Left lung (tissue), 10 donors: ENCODE results near the gene COL15A1. TPM values are rescaled to one million over a fixed set of nuclear protein-coding genes. Genes with fewer than 3 reads are reported as not detected.

Source experiments
- ATAC-seq: fragments of 200-7000 bp; cut with Tn5 transposase; one replicate; pipeline ENCODE4 v1.9.1; 2020; ENCODE audit warnings: moderate library complexity
- DNase-seq, 4 donors: peaks; one replicate each; pipeline ENCODE4 v3.0.0-alpha.2; 2013 to 2020
- H3K27ac ChIP-seq, 2 donors: fragments of 200-600 bp; sonication (generic) in 1 of 2; one replicate each; pipeline versions ENCODE4 v1.5.0 to v1.8.0; 2020 to 2021
- H3K27me3 ChIP-seq, 2 donors: fragments of 200-600 bp; sonication (generic) in 1 of 2; one replicate each; pipeline versions ENCODE4 v1.5.0 to v1.8.0; 2020 to 2021
- H3K36me3 ChIP-seq, 2 donors: fragments of 200-600 bp; sonication (generic) in 1 of 2; one replicate each; pipeline versions ENCODE4 v1.5.0 to v1.8.0; 2020 to 2021
- H3K4me1 ChIP-seq, 2 donors: fragments of 200-600 bp; one replicate each; pipeline ENCODE4 v1.8.0; 2021
- H3K4me3 ChIP-seq, 2 donors: fragments of 200-600 bp; sonication (generic) in 1 of 2; one replicate each; pipeline versions ENCODE4 v1.5.0 to v1.8.0; 2020 to 2021; ENCODE audit warnings: mild to moderate bottlenecking in 1 of 2
- H3K9me3 ChIP-seq, 2 donors: fragments of 200-600 bp; sonication (generic) in 1 of 2; one replicate each; pipeline versions ENCODE4 v1.5.0 to v1.8.0; 2020 to 2021
- CTCF ChIP-seq, 2 donors: fragments of 200-600 bp; sonication (generic) in 1 of 2; IDR thresholded peaks; one replicate each; pipeline versions ENCODE4 v1.5.0 to v1.8.0; 2021; ENCODE audit warnings: antibody characterized with exemption in 2 of 2
- intact Hi-C, 2 donors: fragments of 100-400 bp; cut with DNase I; formaldehyde crosslinking; loops; one replicate each; pipeline versions ENCODE4 v1.11.2 to v1.14.2; 2022
- polyA plus RNA-seq, 6 donors: library from polyadenylated mRNA; unstranded; fragments of 120-200 nt; gene quantifications; one replicate each; pipeline ENCODE4 v1.2.1, GENCODE V29; 2013; ENCODE audit not compliant: insufficient read length in 6 of 6
- total RNA-seq, 2 donors: library from RNA; stranded (reverse); fragmentation: NEBNext Ultra II Directional; extraction: Animal tissue kit (Norgen Biotek cat#: 25700); gene quantifications; one replicate each; pipeline ENCODE4 v1.2.1, GENCODE V29; 2021
- donor health status: DM: no; HTN: yes; CAD: no.
- donor health status: DM: no; HTN: no; CAD: no.

The COL15A1 gene
- total and polyA plus RNA-seq, 8 donors: 2.4 to 58.4 (median 7.4) TPM

GRCh38 chr9:98966676-98967075, 23.0 kb downstream of the COL15A1 start:
- Histone ChIP-seq H3K4me3 (no peak overlapping the region), H3K27me3 (no peaks in the 10 kb centered on the region), H3K36me3 (no peaks in the 10 kb centered on the region), H3K9me3 (no peaks in the 10 kb centered on the region), H3K4me1 (peaks cover 0 to 4% of the 10 kb centered on the region in 2 donors), H3K27ac (no peak overlapping the region)
- DNase-seq (no peak), ATAC-seq (no peak)
- intact Hi-C loops: no loop called here
- no peak for TF ChIP-seq CTCF (IDR thresholded peaks at IDR 0.05)

DNA sequence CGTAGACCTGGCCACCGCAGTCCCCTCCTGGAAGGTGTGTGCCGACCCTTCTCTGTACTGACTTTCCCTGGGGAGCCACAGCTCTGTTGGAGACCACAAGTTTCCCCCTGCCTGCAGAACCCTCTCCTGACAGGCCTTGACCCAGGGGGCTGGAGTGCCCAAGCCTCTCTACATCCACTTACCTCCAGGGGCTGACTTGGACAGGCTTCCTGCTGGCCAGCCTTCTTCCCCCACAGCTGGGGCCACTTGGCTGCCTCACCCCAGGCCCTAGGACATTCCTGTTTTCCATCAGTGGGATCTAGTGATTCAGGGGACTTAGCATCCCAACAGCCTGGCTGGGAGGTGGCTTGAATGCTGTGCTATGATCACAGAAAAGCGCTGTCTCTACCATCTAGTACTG, 23.6 kb downstream of the COL15A1 start:
- Histone ChIP-seq H3K4me3 (no peak overlapping the region), H3K36me3 (no peaks in the 10 kb centered on the region), H3K27ac (no peak overlapping the region), H3K9me3 (no peaks in the 10 kb centered on the region), H3K4me1 (peaks cover 0 to 4% of the 10 kb centered on the region in 2 donors), H3K27me3 (no peaks in the 10 kb centered on the region)
- intact Hi-C loops: no loop called here
- ATAC-seq (no peak), DNase-seq (no peak)
- TF ChIP-seq CTCF (IDR thresholded peaks at IDR 0.05): no peak

DNA sequence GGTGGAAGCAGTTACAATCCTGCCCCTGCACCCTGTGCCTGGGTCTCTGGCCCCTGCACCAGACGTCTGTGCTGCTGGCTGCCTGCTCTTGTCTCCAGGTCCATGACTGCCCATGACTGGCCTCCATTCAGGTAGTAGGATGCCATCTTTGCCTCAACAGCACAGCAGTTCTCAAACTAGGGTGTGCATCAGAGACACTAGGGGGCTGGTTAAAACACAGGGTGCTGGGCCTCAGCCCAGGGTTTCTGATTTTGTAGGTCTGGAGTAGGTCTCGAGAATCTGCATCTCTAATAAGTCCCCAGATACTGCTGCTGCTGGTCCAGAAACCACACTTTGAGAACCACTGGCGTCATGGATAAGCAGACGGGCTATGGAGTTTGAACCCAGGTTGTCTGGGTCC, 24.0 kb downstream of the COL15A1 start:
- Histone ChIP-seq H3K36me3 (no peaks in the 10 kb centered on the region), H3K4me3 (no peak overlapping the region), H3K4me1 (peaks cover 0 to 3% of the 10 kb centered on the region in 2 donors), H3K27ac (no peak overlapping the region), H3K9me3 (no peaks in the 10 kb centered on the region), H3K27me3 (no peaks in the 10 kb centered on the region)
- ATAC-seq (no peak), DNase-seq (no peak)
- TF ChIP-seq CTCF (IDR thresholded peaks at IDR 0.05): no peak
- intact Hi-C loops: no loop called here

- no peak overlapping the region for H3K4me3 ChIP-seq
- DNase-seq: no peak
- no peaks in the 10 kb centered on the region for H3K9me3 ChIP-seq
- no peaks in the 10 kb centered on the region for H3K4me1 ChIP-seq
- H3K36me3 ChIP-seq: no peaks in the 10 kb centered on the region
- H3K27me3 ChIP-seq: no peaks in the 10 kb centered on the region
- no peak overlapping the region for H3K27ac ChIP-seq
- intact Hi-C loops: no loop called here
- TF ChIP-seq CTCF (IDR thresholded peaks at IDR 0.05): no peak
- no peak for ATAC-seq
Observed at GRCh38 chr9:98968601-98969337, 25.1 kb downstream of the COL15A1 start.

DNA sequence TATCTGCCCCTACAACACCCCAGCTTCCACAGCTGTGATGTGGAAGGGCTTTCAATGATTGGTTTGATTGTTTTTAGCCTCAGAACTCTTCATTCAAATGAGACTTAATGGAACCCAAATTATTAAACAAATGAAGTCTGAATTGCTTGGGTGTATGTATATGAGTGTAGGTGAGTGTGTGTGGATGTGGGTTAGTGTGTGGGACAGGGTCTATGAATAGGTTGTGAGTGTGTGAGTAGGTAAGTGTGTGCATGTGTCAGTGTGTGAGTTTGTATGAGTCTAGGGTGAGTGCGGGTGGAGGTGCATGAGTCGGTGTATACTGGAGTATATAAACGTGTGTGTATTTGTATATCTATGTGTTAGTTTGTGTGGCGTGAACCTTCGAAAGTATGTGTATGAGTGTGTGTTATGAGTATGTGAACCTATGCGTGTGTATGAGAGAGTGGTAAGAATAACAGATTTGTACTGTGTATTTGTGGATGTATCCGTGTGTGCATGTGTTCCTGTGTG, 26.9 kb downstream of the COL15A1 start:
- Histone ChIP-seq H3K9me3 (no peaks in the 10 kb centered on the region), H3K27ac (no peak overlapping the region), H3K27me3 (peaks cover 0 to 7% of the 10 kb centered on the region in 2 donors), H3K36me3 (no peaks in the 10 kb centered on the region), H3K4me1 (peaks cover 6 to 10% of the 10 kb centered on the region in 2 donors), H3K4me3 (no peak overlapping the region)
- intact Hi-C loops: no loop called here
- no peak for TF ChIP-seq CTCF (IDR thresholded peaks at IDR 0.05)
- ATAC-seq (no peak), DNase-seq (no peak)
